AG04450 (cell line): ENCODE results near the gene INO80C. TPM values are rescaled to one million over a fixed set of nuclear protein-coding genes. Genes with fewer than 3 reads are reported as not detected.

Experiments used
- CTCF ChIA-PET: fragments of 300-600, 350-600 bp; formaldehyde crosslinking; extraction: SDS; loops from one replicate; lab custom pipeline; 2022; ENCODE audit warnings: antibody characterized with exemption, inconsistent platforms; lab: Charles Lee
- POLR2A ChIA-PET: fragments of 350-600 bp; formaldehyde crosslinking; extraction: SDS; loops from one replicate; lab custom pipeline; 2021; ENCODE audit warnings: antibody characterized with exemption, inconsistent platforms; lab: Yijun Ruan, JAX
- DNase-seq: peaks from one replicate; pipeline ENCODE4 v3.0.0-alpha.2; 2011; ENCODE audit warnings: low read depth, low spot score
- H3K27ac ChIP-seq: one replicate; pipeline ENCODE4 v1.5.1; 2012; ENCODE audit warnings: low read depth, low read length, control low read depth
- H3K27me3 ChIP-seq: one replicate; pipeline ENCODE4 v1.6.0; 2012; ENCODE audit warnings: low read length; ENCODE audit not compliant: control insufficient read depth, insufficient read depth
- H3K4me3 ChIP-seq: 2 replicates; pipeline ENCODE4 v1.5.1; 2011; ENCODE audit warnings: mild to moderate bottlenecking, low read depth, low read length, control low read depth
- H3K9me3 ChIP-seq: 2 replicates; pipeline ENCODE4 v1.5.1; 2012; ENCODE audit warnings: low read length; ENCODE audit not compliant: control insufficient read depth, insufficient read depth
- CTCF ChIP-seq: IDR thresholded peaks from 2 replicates; pipeline ENCODE4 v1.5.1; 2011; ENCODE audit warnings: low read depth, low read length, control low read depth, inconsistent platforms
- polyA plus RNA-seq: library from polyadenylated mRNA; depleted of rRNA; stranded (reverse); fragments of >200 nt; gene quantifications from 2 replicates; pipeline ENCODE4 v1.2.3, GENCODE V29; 2011

Gene INO80C
- polyA plus RNA-seq, 1 experiment = 13.2 TPM

GRCh38 chr18:35481960-35482366, 15.8 kb downstream of the INO80C start:
- POLR2A ChIA-PET = no interaction called here
- H3K4me3 ChIP-seq = no peak overlapping the region
- H3K9me3 ChIP-seq = no peaks in the 10 kb centered on the region
- H3K27ac ChIP-seq = no peak overlapping the region
- no peak for DNase-seq
- TF ChIP-seq CTCF = no peak
- H3K27me3 ChIP-seq = no peaks in the 10 kb centered on the region
- CTCF ChIA-PET = interaction anchor here (0.8 to 1.0 kb wide), 2 partner anchors 15 to 251 kb away, joined by 3 read pairs; no protein-coding TSS in a partner anchor

GRCh38 chr18:35479911-35480586, 17.7 kb downstream of the INO80C start:
- no peaks in the 10 kb centered on the region for H3K27me3 ChIP-seq
- no peak for DNase-seq
- ChIA-PET CTCF (interaction anchor here (1.2 kb wide), 1 partner anchor 248 kb away, joined by 3 read pairs; no protein-coding TSS in a partner anchor), POLR2A (interaction anchor here (0.7 kb wide), 1 partner anchor 18 kb away, joined by 4 read pairs; the partner anchor contains the start of gene INO80C)
- H3K27ac ChIP-seq = no peak overlapping the region
- H3K4me3 ChIP-seq = no peak overlapping the region
- TF ChIP-seq CTCF = no peak
- no peaks in the 10 kb centered on the region for H3K9me3 ChIP-seq

- no peak overlapping the region for H3K27ac ChIP-seq
- no peaks in the 10 kb centered on the region for H3K27me3 ChIP-seq
- H3K9me3 ChIP-seq = no peaks in the 10 kb centered on the region
- ChIA-PET CTCF (interaction anchor here (0.6 to 2.4 kb wide), 2 partner anchors 93 to 145 kb away, joined by 3 to 6 read pairs; no protein-coding TSS in a partner anchor), POLR2A (interaction anchor here (0.7 to 1.2 kb wide), 2 partner anchors 19 to 20 kb away, joined by 4 to 6 read pairs; partner anchors contain the start of gene INO80C)
- DNase-seq = no peak
- no peak overlapping the region for H3K4me3 ChIP-seq
- TF ChIP-seq CTCF = no peak
Measured at GRCh38 chr18:35478520-35479435, 19.0 kb downstream of the INO80C start.

- ChIA-PET POLR2A (interaction anchor here (1.2 kb wide), 1 partner anchor 20 kb away, joined by 6 read pairs; no protein-coding TSS in a partner anchor), CTCF (interaction anchor here (0.6 to 2.4 kb wide), 2 partner anchors 92 to 146 kb away, joined by 3 to 6 read pairs; no protein-coding TSS in a partner anchor)
- H3K27ac ChIP-seq = no peak overlapping the region
- no peaks in the 10 kb centered on the region for H3K27me3 ChIP-seq
- no peak for TF ChIP-seq CTCF
- no peak for DNase-seq
- no peaks in the 10 kb centered on the region for H3K9me3 ChIP-seq
- H3K4me3 ChIP-seq = no peak overlapping the region
Measured at GRCh38 chr18:35477974-35478373, 19.8 kb downstream of the INO80C start.
